Vagina (tissue), 2 donors: ENCODE results near the gene RTN1.

Source experiments
- CTCF ChIP-seq, 3 experiments: fragments of 450-650 bp in 2 of 3; fragments of 200-600 bp in 1 of 3; sonication (generic) in 1 of 3; IDR thresholded peaks; one replicate each; pipeline ENCODE4 v1.5.1; 2017 to 2019; ENCODE audit warnings: antibody characterized with exemption in 3 of 3, mild to moderate bottlenecking in 2 of 3, moderate library complexity in 2 of 3
- POLR2A ChIP-seq, 2 donors: fragments of 450-650 bp; IDR thresholded peaks; one replicate each; pipeline ENCODE4 v1.6.1; 2017; ENCODE audit warnings: antibody characterized with exemption in 2 of 2, mild to moderate bottlenecking in 2 of 2, moderate library complexity in 2 of 2

GRCh38 chr14:59583755-59584154 lies 286.8 kb downstream of the RTN1 start:
- no peak for TF ChIP-seq POLR2A (IDR thresholded peaks at IDR 0.05)
- TF ChIP-seq CTCF (IDR thresholded peaks at IDR 0.05): no peak
